Medulla oblongata (tissue), 1 donor: ENCODE data around the gene PALMD.

Experiments
- DNase-seq: peaks from one replicate; pipeline ENCODE4 v3.0.0-alpha.2; 2015; ENCODE audit errors: extremely low spot score

Gene PALMD

DNA sequence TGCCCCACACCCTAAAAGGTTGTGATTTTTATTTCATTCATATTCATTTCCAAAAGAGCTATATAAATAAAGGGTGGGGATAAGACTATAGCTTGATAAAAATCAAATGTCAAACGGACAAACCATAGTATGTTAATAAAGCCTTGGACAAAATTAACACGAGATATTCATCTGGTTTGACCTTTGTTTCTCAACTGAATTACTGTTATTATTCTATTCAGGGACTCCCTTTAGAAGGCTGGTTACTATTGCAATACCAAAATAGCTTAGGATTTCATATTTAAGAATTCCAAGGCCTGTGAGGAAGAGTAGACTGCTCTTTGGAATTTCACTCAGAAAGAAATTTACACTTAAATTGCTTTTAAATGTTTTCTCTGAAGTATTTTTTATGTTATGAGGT, 10.2 kb upstream of the PALMD start:
- DNase-seq = no peak

DNA sequence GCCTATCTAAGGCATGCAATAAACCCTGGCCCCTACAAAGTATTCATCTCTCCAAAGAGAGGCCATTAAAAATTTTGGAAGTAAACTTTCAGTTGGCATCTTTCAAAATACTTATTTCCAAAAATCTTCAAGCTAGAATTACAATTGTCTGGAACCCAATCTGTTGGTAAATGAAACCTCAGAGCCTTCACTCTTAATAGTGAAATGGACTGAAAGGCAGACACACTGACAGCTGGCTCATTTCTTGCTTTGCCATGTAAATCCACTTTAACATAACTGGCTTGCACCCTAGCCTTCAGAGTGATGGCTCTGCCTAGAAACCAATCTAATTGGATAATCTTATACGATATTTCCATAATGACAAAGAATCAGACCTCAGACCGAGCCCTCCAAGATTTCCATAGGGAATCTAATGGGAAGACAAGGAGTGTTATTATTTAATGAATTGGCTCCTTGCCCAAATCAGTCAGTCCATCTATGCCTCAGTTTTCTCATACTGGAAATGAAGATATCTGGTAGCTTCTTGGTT, 9.2 kb upstream of the PALMD start:
- DNase-seq = no peak

- DNase-seq = no peak
Measured at GRCh38 chr1:99638853-99639252, 7.1 kb upstream of the PALMD start.

GRCh38 chr1:99639408-99639807, 6.5 kb upstream of the PALMD start:
- DNase-seq = no peak

DNA sequence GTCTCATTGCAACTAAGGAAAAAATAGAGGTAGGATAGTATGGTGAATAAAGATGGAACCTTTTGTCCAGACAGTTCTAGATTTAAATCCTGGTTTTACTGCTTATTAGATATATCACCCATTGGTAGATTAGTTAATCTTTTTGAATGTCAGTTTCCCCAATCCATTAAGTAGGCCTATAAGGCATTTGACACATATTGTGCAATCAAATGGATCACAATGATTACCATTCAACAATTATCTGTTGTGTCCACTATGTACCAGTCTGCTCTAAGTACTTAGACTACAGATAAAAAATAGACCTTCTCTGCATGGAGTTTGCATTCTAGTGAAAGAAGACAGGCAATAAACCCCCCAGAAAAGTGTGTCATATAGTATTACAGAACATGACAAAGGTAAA, 6.0 kb upstream of the PALMD start:
- no peak for DNase-seq

DNA sequence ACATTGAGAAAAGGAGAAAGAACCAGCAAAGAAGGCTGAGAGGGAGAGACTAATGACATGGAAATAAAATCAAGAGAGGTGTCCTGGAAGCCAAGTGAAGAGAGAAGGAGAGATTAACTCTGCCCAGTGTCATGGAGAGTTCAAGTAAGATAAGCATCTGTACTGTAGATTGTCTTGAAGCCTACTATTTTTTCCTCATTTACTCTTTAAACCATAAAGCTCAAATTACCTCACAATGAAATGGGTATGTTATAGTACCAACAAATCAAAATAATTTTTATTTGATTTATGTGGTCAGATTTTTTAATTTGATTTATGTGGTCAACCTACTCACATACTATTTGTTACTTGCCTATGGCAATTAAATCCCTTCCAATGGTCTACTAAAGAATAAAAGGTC, 5.2 kb upstream of the PALMD start:
- DNase-seq = no peak

DNA sequence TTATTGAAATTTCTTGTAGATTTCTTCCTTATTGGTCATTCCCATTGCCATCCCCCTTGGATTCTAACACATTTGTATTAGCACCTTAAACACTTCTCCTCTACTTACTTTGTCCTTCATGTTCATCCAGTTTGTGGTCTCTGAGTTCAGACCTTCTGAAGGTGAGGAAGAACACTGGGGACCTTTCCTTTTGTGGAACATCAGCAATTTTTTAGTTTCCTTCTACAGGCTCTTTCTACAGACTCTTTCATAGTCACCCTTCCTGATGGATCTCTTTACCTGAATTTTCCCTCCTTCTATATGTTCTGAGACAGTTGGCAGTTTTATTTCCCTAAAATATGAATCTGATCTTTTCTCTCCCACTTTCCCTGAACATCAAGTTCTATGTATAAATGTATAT, 4.4 kb upstream of the PALMD start:
- no peak for DNase-seq

DNA sequence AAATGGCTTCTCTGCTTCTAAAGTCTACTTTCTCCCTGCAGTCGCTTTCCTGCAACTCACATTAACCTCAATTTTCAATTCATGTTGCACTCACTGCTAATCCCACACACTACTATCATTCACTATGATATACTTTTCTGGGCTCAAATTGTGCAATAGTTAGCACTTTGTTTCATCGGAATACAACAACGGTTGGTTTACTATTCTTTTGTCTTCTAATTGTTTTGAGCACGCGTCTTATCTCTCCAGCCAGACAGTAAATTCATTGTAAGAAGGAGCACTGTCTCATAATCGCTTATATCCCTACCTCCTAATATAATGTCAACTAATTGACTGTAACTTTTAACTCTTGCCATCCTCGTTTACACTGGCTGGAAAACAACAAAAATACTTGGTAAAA, 3.9 kb upstream of the PALMD start:
- DNase-seq = no peak

DNA sequence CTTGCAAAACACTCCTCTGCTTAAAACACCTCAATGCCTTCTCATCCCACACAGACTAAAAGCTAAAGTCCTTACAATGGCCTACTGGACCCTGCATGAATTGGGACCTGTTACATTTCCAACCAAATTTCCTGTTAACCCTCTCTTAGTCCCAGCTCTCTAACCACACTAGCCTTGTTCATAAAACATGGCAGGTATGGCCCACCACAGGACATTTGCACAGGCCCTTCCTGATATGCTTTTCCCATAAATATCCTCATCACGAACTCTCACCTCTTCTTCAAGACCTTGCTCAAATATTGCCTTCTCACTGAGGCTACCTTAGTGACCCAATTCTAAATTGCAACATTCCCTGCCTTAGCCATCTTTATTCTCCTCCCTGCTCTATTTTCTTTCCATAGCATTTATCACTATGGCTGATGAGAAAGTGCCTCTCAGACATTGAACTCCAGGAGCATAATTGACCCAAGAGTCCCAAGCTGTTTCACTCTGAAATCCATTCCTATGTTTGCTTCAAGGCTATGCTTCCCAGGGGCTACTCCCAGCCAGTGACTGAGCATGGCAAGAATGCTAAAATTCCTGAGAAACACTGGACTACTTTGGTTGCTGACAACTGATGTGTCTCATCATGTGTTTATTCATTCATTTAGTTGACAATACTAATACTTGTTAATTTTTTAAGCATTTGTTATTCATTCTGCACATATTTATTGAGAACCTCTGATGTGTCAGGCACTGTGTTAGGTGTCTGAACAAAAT, 2.7 kb upstream of the PALMD start:
- DNase-seq = no peak

DNA sequence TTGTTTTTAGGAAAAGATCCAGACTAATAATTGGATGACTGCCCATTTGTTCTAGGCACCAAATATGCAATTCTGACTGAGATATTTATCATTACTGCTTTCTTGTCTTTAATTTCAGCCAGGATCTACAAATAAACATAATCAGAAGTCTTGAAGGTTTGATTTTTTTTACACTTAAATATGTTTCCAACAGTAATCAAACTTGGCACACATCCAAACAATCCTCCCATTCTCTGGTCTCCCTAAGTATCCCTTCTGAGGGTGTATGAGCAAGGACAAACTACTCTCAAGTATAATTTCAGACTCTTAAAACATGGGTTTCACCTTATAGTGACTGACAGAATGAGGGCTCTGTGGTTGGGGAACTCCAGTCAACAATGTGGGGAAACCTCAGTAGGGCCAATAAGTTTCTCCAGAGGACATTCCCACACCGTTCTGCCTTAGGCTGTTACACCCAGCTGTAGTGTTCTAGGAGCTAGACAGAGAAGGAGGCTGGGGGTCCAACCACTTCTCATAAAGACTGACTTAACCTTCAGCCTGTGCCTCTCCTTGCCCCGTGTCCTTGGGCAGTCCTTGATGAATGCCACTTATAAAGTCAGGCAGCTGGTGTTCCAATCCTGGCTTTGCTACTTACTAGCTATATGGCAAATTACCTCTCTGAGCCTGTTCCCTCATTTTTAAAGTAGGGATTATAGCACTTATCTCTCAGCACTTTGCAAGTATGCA, 1.5 kb upstream of the PALMD start:
- DNase-seq = no peak

- DNase-seq = no peak
Measured at GRCh38 chr1:99645203-99645602, 710 bp upstream of the PALMD start.

DNA sequence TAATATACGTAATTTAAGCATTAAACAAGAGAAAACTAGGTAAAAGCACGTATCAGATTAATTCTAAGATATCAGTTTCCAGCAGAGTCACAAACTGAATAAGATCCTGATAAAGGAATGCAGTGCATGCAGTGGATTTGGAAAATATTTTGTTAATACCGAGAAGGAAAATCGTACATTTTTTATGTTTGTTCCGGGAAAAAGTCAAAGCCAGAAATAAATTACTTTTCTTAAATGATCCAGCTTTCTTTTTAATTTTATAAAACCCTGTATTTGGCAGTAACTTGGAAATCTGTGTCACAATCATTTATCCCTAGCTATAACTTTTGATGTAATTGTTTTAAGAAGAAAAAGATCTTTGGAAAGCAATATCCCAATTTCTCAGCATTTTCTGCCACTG, 955 bp downstream of the PALMD start:
- no peak for DNase-seq

- DNase-seq = no peak
Measured at GRCh38 chr1:99647490-99647889, 1.6 kb downstream of the PALMD start.

DNA sequence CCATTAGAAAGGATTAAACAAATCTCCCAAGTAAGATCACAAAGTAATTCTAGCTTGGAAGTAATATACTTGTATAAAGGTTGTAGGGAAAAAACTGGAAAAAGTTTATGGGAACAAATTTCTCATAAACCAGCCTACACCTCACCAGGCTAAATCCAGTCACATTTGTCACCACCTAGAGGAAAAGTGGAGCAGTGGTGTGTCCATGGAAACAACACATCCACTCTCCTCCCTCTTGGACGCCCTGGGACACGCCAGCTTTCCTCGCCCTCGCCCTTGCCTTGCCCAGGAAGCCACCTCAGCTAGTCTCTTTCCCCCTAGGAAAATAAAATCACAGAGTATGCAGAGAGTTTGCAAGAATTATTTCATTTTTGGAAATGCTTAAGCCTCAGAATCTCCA, 2.2 kb downstream of the PALMD start:
- DNase-seq = no peak

DNA sequence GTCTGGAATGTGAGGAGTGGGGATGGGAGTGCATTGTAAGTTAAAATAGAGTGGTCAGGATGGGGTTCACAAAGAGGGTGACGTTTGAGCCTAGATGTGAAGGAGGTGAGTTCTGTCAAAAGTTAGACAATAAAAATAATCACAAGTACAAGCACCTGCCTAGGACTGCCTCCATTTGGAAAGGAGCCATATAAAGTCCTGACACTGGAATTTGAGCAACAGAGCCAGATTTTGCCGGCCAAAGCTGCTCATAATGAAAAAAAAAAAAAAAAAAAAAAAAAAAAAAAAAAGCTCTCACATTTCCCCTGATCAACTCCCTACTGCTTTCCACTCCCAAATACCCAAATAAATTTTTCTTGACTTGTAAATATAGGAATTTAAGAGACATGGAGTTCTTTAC, 4.1 kb downstream of the PALMD start:
- no peak for DNase-seq

DNA sequence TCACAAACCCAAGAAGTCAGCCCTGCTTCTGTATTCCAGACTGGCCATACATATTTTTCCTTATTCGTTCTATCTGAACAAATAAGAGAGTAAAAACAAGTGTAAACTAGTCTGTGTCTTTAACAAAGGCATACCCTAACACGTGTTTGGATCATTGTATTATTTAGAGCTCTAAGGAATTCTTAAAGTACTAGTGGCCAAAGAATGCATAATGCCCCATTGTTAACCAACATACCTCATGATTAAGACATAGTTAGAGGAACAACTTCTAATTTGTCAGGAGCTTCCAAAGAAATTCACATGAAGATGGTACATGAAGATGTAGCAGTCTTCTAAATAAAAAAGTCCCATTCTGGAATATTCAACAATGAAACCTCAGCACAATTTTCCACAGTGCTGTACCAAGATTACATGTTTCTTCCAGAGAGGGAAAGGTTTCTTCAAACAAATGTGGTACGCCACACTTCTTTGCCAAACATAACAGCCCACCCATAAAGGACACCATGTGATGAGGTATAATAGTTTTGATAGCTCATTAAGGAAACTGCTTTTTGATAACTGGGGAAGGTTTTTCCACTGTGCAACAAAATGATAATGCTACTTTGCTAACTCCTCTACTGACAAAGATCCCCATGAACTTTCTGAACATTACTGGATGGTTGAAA, 5.0 kb downstream of the PALMD start:
- DNase-seq = no peak

DNA sequence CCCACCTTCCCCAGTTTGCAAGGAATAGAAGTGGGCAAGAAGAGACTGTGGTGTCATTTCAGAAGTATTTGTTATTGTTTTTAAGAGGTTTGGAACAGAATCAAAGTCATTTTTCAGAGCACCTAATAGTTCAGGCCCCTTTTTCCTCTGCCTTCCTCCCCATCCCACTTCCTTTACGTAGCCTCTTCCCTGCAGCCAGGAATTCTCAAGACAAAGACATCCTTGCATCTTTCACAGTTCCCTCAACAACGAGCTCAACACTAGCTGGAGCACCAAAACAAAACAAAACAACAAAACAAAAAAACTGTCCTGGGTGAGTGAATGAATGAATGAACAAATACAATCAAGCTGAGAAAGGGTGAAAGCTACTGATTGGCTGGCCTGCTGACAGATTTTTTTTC, 7.0 kb downstream of the PALMD start:
- DNase-seq = no peak

DNA sequence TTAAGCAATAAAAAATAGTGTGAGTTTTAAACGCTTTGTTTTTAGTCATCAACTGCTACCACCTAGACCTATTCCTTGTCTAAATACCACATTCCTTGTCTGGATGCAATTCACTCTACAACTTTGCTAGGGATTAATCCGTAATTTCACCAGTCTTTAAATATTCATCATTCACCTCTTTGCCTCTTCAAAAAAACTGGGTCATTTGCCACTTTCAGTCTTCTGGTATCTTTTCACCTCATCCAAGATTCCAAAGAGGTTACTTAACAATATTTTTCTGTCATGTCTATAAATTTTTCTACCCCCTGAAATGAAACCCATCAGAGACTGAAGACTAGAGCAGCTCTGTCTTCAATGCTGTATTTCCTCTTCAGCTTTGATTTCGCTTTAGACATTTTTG, 9.5 kb downstream of the PALMD start:
- no peak for DNase-seq

GRCh38 chr1:99656701-99657100, 10.8 kb downstream of the PALMD start:
- no peak for DNase-seq

- DNase-seq = no peak
Measured at GRCh38 chr1:99657213-99658030, 11.5 kb downstream of the PALMD start.

DNA sequence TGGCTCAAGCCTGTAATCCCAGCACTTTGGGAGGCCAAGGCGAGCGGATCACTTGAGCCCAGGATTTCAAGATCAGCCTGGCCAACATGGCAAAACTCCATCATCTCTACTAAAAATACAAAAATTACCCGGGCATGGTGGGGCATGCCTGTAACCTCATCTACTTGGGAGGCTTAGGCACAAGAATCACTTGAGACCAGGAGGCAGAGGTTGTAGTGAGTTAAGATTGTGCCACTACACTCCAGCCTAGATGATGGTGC, 12.0 kb downstream of the PALMD start:
- DNase-seq = no peak

DNA sequence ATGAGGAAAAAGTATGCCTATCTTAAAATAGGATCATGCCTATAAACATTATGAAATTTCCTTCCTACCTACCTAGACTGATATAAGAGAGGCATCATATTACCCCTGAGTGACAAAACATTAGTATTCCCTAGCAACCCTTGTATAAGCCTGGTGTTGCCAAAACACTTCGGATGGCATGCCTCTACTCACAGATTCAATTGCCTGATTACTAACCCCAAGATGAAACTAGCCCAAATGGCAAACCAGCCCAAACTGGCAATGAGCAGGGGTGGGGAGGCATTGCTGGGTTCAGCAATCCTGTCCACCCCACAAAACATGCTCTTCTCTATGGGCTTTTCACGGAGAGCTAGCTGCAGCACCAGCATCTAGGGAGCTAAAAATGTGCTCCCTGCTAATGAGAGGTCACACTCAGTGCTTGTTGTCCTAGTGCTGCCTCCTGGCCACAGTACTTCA, 13.9 kb downstream of the PALMD start:
- no peak for DNase-seq
